Fibroblast of skin of scalp (primary cell): ENCODE measurements around the gene POU6F1.

Experiments used
- DNase-seq: peaks from one replicate; pipeline ENCODE4 v3.0.0-alpha.2; 2013

POU6F1 gene

GRCh38 chr12:51156245-51156765, 61.6 kb downstream of the POU6F1 start:
- peak; percentile 9 for DNase-seq

- DNase-seq: no peak
Measured at GRCh38 chr12:51152953-51153352, 64.9 kb downstream of the POU6F1 start.

GRCh38 chr12:51150777-51151176, 67.1 kb downstream of the POU6F1 start:
- no peak for DNase-seq

- no peak for DNase-seq
Measured at GRCh38 chr12:51147309-51147708, 70.6 kb downstream of the POU6F1 start.

GRCh38 chr12:51139292-51139844, 78.5 kb downstream of the POU6F1 start:
- no peak for DNase-seq
